ENCODE results near the gene CNTN1. TPM values are rescaled to one million over a fixed set of nuclear protein-coding genes. Genes with fewer than 3 reads are reported as not detected.

The CNTN1 gene
- total and polyA plus RNA-seq, 2 of the 4 experiments (the other 2 are of a cell fraction): 0.10 to 0.18 TPM

DNA sequence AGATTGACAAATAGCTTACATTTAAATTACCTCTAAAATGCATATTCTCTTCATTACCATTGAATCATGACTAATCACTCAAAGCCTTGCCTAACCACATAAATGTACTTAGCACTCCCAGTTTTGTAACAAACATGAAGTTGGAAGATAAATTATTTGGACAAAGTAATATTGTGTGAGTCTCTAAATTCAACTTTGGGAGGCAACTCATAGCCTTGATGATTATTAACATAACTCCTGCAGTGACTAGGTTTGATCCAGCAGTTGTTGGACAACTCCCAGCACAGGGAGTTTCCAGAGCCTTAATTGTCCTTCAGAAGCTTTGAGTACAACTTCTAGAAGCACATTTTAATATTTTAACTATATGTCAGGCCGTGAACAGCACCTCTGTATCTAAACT is 342.4 kb downstream of the CNTN1 start:
- in situ Hi-C loops (cut with MboI; ENCODE audit: low sequenced_read_pairs): no loop called here
- dilution Hi-C loops (cut with HindIII; ENCODE audit: low sequenced_read_pairs, unreplicated experiment): no loop called here
- peak; percentile 29 for ATAC-seq (ENCODE audit: low read depth)
- ChIA-PET CTCF (no interaction called here), POLR2A (ENCODE audit: unreplicated experiment) (no interaction called here)
- Histone ChIP-seq H3K4ac (ENCODE audit: low read depth, low read length) (no peak overlapping the region), H4K91ac (ENCODE audit: insufficient read depth, low read depth, low read length) (no peak overlapping the region), H3K4me3 (ENCODE audit: insufficient read depth, low read depth, low read length) (no peak overlapping the region), H3K27me3 (ENCODE audit: control insufficient read depth, insufficient read depth, low read length) (no peaks in the 10 kb centered on the region), H3K9ac (ENCODE audit: low read depth, low read length) (no peak overlapping the region), H2BK120ac (ENCODE audit: low read depth, low read length) (no peak overlapping the region), H3K23ac (ENCODE audit: low read depth, low read length) (no peak overlapping the region), H3K36me3 (ENCODE audit: control insufficient read depth, insufficient read depth, low read length) (no peaks in the 10 kb centered on the region), H2BK15ac (ENCODE audit: low read depth, low read length) (no peak overlapping the region), H2BK5ac (ENCODE audit: low read depth, low read length, poor library complexity, severe bottlenecking) (no peak overlapping the region), H2AFZ (replicated peaks; ENCODE audit: low read length, poor library complexity) (no peak overlapping the region), H3K56ac (ENCODE audit: extremely low read depth, insufficient read depth, low read length) (no peak overlapping the region), H4K20me1 (ENCODE audit: insufficient read depth, low read length) (no peaks in the 10 kb centered on the region), H3K18ac (ENCODE audit: low read depth, low read length) (no peak overlapping the region), H3K27ac (ENCODE audit: insufficient read depth, low read length) (no peak overlapping the region), H4K5ac (ENCODE audit: low read depth, low read length) (no peak overlapping the region), H3K14ac (replicated peaks; ENCODE audit: low read depth, low read length) (no peak overlapping the region), H3K4me1 (ENCODE audit: control insufficient read depth, insufficient read depth, low read length) (no peaks in the 10 kb centered on the region), H2BK20ac (ENCODE audit: low read depth, low read length) (no peak overlapping the region), H3K4me2 (ENCODE audit: low read depth, low read length) (no peak overlapping the region), H3K9me1 (ENCODE audit: insufficient read depth, low read length) (no peaks in the 10 kb centered on the region), H2AK9ac (replicated peaks; ENCODE audit: low read depth, low read length, poor library complexity) (no peak overlapping the region), H4K8ac (ENCODE audit: low read depth in 2 of 2, low read length in 2 of 2) (no peak overlapping the region), H3K9me3 (ENCODE audit: control insufficient read depth, insufficient read depth, low read length) (no peaks in the 10 kb centered on the region), H2AK5ac (ENCODE audit: low read depth, low read length) (no peak overlapping the region), H3K79me1 (ENCODE audit: low read depth in 1 of 2, low read length in 2 of 2) (no peaks in the 10 kb centered on the region)
- TF ChIP-seq MAFK (IDR thresholded peaks at IDR 0.05; ENCODE audit: low read depth, low read length) (no peak), RFX5 (IDR thresholded peaks at IDR 0.05; ENCODE audit: low read depth, low read length) (no peak), RAD21 (IDR thresholded peaks at IDR 0.05; ENCODE audit: low read length) (no peak), FOS (IDR thresholded peaks at IDR 0.05; ENCODE audit: low read depth, low read length) (no peak), POLR2A (IDR thresholded peaks at IDR 0.05; ENCODE audit: low read depth, low read length) (no peak), SMC3 (IDR thresholded peaks at IDR 0.05; ENCODE audit: low read depth, low read length) (no peak), MXI1 (IDR thresholded peaks at IDR 0.05; ENCODE audit: borderline replicate concordance, low read depth, low read length) (no peak), NFE2L2 (IDR thresholded peaks at IDR 0.05; ENCODE audit: low read depth, low read length) (no peak), MAZ (IDR thresholded peaks at IDR 0.05; ENCODE audit: borderline replicate concordance, low read depth, low read length) (no peak), CHD1 (IDR thresholded peaks at IDR 0.05; ENCODE audit: low read depth, low read length) (no peak)
- TF ChIP-seq, protein P1, sequence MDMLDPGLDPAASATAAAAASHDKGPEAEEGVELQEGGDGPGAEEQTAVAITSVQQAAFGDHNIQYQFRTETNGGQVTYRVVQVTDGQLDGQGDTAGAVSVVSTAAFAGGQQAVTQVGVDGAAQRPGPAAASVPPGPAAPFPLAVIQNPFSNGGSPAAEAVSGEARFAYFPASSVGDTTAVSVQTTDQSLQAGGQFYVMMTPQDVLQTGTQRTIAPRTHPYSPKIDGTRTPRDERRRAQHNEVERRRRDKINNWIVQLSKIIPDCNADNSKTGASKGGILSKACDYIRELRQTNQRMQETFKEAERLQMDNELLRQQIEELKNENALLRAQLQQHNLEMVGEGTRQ (IDR thresholded peaks at IDR 0.05; ENCODE audit: low read depth, low read length): no peak
- TF ChIP-seq, protein P2, sequence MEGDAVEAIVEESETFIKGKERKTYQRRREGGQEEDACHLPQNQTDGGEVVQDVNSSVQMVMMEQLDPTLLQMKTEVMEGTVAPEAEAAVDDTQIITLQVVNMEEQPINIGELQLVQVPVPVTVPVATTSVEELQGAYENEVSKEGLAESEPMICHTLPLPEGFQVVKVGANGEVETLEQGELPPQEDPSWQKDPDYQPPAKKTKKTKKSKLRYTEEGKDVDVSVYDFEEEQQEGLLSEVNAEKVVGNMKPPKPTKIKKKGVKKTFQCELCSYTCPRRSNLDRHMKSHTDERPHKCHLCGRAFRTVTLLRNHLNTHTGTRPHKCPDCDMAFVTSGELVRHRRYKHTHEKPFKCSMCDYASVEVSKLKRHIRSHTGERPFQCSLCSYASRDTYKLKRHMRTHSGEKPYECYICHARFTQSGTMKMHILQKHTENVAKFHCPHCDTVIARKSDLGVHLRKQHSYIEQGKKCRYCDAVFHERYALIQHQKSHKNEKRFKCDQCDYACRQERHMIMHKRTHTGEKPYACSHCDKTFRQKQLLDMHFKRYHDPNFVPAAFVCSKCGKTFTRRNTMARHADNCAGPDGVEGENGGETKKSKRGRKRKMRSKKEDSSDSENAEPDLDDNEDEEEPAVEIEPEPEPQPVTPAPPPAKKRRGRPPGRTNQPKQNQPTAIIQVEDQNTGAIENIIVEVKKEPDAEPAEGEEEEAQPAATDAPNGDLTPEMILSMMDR (conservative IDR thresholded peaks at IDR 0.05; ENCODE audit: low read depth, low read length): no peak
- TF ChIP-seq, protein P3, sequence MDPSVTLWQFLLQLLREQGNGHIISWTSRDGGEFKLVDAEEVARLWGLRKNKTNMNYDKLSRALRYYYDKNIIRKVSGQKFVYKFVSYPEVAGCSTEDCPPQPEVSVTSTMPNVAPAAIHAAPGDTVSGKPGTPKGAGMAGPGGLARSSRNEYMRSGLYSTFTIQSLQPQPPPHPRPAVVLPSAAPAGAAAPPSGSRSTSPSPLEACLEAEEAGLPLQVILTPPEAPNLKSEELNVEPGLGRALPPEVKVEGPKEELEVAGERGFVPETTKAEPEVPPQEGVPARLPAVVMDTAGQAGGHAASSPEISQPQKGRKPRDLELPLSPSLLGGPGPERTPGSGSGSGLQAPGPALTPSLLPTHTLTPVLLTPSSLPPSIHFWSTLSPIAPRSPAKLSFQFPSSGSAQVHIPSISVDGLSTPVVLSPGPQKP (IDR thresholded peaks at IDR 0.05; ENCODE audit: borderline replicate concordance, low read depth, low read length): no peak
- intact Hi-C loops (cut with micrococcal nuclease): no loop called here
- no CpG with 5 or more reads among the region's 1 CpG for WGBS, 2 experiments (ENCODE audit: extremely low coverage in 2 of 2, insufficient read length in 1 of 2)
- no TSS peak for BruUV-seq (replicated peaks)
- peak; percentile 16 for DNase-seq

Measured in IMR-90 (cell line).